Retinal pigment epithelial cell (primary cell): ENCODE data around the gene NR2C2.

ENCODE experiments used
- DNase-seq: peaks from one replicate; pipeline ENCODE4 v3.0.0-alpha.2; 2010; ENCODE audit warnings: low read depth
- H3K4me3 ChIP-seq: 2 replicates; pipeline ENCODE4 v1.5.1; 2011; ENCODE audit warnings: mild to moderate bottlenecking, low read length, control low read depth, moderate library complexity
- TF ChIP-seq, protein P1 (sequence below): conservative IDR thresholded peaks from 2 replicates; pipeline ENCODE4 v1.5.1; 2011; ENCODE audit warnings: low read depth, low read length, control low read depth, inconsistent platforms

Gene NR2C2

GRCh38 chr3:15091575-15091974 lies 144.2 kb downstream of the NR2C2 start:
- no peak for DNase-seq
- H3K4me3 ChIP-seq, result no peak overlapping the region
- TF ChIP-seq, protein P1, sequence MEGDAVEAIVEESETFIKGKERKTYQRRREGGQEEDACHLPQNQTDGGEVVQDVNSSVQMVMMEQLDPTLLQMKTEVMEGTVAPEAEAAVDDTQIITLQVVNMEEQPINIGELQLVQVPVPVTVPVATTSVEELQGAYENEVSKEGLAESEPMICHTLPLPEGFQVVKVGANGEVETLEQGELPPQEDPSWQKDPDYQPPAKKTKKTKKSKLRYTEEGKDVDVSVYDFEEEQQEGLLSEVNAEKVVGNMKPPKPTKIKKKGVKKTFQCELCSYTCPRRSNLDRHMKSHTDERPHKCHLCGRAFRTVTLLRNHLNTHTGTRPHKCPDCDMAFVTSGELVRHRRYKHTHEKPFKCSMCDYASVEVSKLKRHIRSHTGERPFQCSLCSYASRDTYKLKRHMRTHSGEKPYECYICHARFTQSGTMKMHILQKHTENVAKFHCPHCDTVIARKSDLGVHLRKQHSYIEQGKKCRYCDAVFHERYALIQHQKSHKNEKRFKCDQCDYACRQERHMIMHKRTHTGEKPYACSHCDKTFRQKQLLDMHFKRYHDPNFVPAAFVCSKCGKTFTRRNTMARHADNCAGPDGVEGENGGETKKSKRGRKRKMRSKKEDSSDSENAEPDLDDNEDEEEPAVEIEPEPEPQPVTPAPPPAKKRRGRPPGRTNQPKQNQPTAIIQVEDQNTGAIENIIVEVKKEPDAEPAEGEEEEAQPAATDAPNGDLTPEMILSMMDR, result no peak

DNA sequence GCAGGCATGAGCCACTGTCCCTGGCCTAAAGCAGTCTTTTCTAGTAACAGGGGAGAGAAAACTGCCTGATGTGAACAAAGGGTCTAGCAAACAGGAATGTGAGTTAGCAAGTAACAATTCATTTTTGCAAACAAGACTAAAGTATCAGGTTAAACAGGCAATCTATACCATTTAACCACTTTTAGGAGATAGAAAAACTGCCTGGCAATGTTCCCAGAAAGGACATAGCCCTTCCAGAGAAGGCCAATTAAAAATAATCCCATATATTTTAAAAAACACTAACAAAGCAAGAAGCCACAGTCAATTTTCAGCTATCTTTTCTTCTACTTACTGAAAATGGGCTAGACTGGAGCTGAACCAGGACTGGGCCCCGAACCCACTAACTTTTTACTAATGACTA lies 145.3 kb downstream of the NR2C2 start:
- TF ChIP-seq, protein P1, result no peak
- no peak for DNase-seq
- no peak overlapping the region for H3K4me3 ChIP-seq

- TF ChIP-seq, protein P1, result no peak
- DNase-seq, result no peak
- H3K4me3 ChIP-seq, result no peak overlapping the region
Observed at GRCh38 chr3:15094187-15094875, 146.9 kb downstream of the NR2C2 start.

DNA sequence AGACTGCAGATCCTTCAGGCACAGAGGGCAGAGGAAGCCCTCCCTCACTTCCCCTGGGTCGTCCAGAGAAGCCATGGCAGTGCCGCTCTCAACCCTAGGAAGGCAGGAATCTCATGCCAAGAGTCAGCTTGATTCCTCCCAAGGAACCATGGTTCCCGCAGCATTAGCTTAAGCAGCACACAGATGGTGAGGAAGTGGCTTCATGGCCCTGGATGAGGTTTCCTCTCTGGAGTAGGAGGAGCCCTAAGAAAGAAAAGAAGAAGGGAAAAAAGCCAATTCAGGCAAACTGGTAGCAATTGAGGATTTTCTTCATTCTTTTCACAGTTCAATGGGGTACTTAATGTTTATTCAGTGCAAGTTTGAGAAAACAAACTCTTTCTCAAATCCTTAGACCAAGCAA lies 148.7 kb downstream of the NR2C2 start:
- DNase-seq, result no peak
- TF ChIP-seq, protein P1, result no peak
- no peak overlapping the region for H3K4me3 ChIP-seq

GRCh38 chr3:15097891-15098290 lies 150.5 kb downstream of the NR2C2 start:
- H3K4me3 ChIP-seq, result peak overlapping the region; percentile 99
- no peak for DNase-seq
- TF ChIP-seq, protein P1, result no peak
